ENCODE measurements around the gene ANAPC15. TPM values are rescaled to one million over a fixed set of nuclear protein-coding genes. Genes with fewer than 3 reads are reported as not detected.

ANAPC15 gene
- total and polyA plus RNA-seq, 9 of the 15 experiments (the other 6 are each of a cell fraction or from before 2014, with no cell fraction given) = 53.0 to 254 (median 75.7) TPM

- TF ChIP-seq ZNF324 (CRISPR knock-in tag; IDR thresholded peaks at IDR 0.05) (no peak), CC2D1A (IDR thresholded peaks at IDR 0.05) (0 out of 2 replicates have a peak, but pooled peaks have one; percentile 24), ZNF780A (CRISPR knock-in tag; IDR thresholded peaks at IDR 0.05) (no peak), VEZF1 (CRISPR knock-in tag; IDR thresholded peaks at IDR 0.05) (peak; percentile 87), NONO (IDR thresholded peaks at IDR 0.05; ENCODE audit: low read depth in 2 of 2, low read length in 1 of 2) (no peak), MYC (IDR thresholded peaks at IDR 0.05; ENCODE audit: low read depth, low read length) (0 out of 2 replicates have a peak, but pooled peaks have one; percentile 24), MYC (CRISPR knock-in tag; IDR thresholded peaks at IDR 0.05; ENCODE audit: borderline replicate concordance, low read depth) (no peak), NR1H2 (CRISPR knock-in tag; IDR thresholded peaks at IDR 0.05) (no peak), GTF2E2 (tag; IDR thresholded peaks at IDR 0.05) (no peak), TAL1 (IDR thresholded peaks at IDR 0.05) (no peak), RAD21 (CRISPR knock-in tag; conservative IDR thresholded peaks at IDR 0.05 in 1 of 2, IDR thresholded peaks at IDR 0.05 in 1 of 2) (peak; percentile 83 to 90), RCOR1 (IDR thresholded peaks at IDR 0.05; ENCODE audit: borderline replicate concordance in 1 of 2, low read depth in 2 of 2, low read length in 2 of 2) (peak in 1 of 2 experiments; percentile 60; a peak in 1 of 4 replicates)
- TF ChIP-seq, protein P1, sequence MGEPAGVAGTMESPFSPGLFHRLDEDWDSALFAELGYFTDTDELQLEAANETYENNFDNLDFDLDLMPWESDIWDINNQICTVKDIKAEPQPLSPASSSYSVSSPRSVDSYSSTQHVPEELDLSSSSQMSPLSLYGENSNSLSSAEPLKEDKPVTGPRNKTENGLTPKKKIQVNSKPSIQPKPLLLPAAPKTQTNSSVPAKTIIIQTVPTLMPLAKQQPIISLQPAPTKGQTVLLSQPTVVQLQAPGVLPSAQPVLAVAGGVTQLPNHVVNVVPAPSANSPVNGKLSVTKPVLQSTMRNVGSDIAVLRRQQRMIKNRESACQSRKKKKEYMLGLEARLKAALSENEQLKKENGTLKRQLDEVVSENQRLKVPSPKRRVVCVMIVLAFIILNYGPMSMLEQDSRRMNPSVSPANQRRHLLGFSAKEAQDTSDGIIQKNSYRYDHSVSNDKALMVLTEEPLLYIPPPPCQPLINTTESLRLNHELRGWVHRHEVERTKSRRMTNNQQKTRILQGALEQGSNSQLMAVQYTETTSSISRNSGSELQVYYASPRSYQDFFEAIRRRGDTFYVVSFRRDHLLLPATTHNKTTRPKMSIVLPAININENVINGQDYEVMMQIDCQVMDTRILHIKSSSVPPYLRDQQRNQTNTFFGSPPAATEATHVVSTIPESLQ (CRISPR knock-in tag; IDR thresholded peaks at IDR 0.05) = no peak
- TF ChIP-seq, protein P2, sequence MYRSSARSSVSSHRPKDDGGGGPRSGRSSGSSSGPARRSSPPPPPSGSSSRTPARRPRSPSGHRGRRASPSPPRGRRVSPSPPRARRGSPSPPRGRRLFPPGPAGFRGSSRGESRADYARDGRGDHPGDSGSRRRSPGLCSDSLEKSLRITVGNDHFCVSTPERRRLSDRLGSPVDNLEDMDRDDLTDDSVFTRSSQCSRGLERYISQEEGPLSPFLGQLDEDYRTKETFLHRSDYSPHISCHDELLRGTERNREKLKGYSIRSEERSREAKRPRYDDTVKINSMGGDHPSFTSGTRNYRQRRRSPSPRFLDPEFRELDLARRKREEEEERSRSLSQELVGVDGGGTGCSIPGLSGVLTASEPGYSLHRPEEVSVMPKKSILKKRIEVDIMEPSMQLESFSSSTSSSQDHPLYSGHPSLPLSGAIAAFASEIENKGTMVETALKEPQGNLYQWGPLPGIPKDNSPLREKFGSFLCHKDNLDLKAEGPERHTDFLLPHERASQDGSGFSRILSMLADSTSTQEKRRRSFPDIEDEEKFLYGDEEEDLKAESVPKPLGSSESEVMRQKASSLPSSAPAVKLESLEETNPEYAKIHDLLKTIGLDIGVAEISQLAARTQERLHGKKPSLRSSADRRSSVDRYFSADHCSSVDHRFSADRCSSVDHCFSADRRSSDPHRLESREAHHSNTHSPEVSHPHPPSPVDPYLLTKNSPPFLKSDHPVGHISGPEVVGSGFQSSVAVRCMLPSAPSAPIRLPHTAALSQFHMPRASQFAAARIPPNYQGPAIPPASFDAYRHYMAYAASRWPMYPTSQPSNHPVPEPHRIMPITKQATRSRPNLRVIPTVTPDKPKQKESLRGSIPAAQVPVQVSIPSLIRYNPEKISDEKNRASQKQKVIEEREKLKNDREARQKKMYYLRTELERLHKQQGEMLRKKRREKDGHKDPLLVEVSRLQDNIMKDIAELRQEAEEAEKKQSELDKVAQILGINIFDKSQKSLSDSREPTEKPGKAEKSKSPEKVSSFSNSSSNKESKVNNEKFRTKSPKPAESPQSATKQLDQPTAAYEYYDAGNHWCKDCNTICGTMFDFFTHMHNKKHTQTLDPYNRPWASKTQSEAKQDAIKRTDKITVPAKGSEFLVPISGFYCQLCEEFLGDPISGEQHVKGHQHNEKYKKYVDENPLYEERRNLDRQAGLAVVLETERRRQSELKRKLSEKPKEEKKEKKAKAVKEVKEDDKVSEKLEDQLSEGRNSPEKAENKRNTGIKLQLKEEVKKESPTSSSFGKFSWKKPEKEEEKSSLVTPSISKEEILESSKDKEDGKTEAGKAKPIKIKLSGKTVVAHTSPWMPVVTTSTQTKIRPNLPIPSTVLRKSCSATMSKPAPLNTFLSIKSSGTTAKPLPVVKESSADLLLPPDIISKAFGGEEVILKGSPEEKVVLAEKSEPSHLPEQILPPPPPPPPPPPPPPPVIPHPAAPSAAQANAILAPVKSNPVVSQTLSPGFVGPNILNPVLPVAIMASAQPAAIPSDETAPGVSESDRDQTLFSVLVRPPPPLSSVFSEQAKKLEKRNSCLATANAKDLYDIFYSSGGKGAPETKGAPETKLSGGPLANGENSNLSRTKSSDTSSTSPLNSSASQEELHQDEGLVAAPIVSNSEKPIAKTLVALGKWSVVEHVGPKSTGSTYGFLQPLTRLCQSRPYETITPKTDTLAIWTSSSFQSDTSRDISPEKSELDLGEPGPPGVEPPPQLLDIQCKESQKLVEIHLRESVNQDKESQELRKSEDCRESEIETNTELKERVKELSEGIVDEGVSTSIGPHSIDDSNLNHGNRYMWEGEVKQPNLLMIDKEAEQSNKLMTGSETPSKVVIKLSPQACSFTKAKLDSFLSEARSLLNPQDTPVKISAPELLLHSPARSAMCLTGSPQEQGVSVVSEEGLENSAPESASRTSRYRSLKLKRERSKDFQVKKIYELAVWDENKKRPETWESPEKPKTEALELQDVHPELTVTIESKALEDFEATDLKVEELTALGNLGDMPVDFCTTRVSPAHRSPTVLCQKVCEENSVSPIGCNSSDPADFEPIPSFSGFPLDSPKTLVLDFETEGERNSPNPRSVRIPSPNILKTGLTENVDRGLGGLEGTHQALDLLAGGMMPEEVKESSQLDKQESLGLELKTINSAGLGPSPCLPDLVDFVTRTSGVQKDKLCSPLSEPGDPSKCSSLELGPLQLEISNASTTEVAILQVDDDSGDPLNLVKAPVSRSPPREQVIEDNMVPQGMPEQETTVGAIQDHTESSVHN (IDR thresholded peaks at IDR 0.05; ENCODE audit: borderline replicate concordance in 1 of 2, low read depth in 1 of 2) = no peak
- TF ChIP-seq, protein P3, sequence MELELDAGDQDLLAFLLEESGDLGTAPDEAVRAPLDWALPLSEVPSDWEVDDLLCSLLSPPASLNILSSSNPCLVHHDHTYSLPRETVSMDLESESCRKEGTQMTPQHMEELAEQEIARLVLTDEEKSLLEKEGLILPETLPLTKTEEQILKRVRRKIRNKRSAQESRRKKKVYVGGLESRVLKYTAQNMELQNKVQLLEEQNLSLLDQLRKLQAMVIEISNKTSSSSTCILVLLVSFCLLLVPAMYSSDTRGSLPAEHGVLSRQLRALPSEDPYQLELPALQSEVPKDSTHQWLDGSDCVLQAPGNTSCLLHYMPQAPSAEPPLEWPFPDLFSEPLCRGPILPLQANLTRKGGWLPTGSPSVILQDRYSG (tag; conservative IDR thresholded peaks at IDR 0.05; ENCODE audit: low read depth) = no peak
These were observed 21.2 kb downstream of the ANAPC15 start (continued) for GRCh38 chr11:72091292-72091691.
